Ovary (tissue), 9 donors: Measurements from ENCODE around the gene SPTSSB. TPM values are rescaled to one million over a fixed set of nuclear protein-coding genes. Genes with fewer than 3 reads are reported as not detected.

Experiments used
- DNase-seq, 5 donors: peaks; one replicate each; pipeline ENCODE4 v3.0.0-alpha.2; 2019 to 2020
- H3K27ac ChIP-seq, 2 donors: fragments of 200-600 bp; one replicate each; pipeline versions ENCODE4 v1.5.1 to v1.8.0; 2019 to 2022
- H3K27me3 ChIP-seq: fragments of 200-600 bp; one replicate; pipeline ENCODE4 v1.8.0; 2022
- H3K36me3 ChIP-seq: fragments of 200-600 bp; sonication (generic); one replicate; pipeline ENCODE4 v1.5.1; 2019
- H3K4me1 ChIP-seq: one replicate; pipeline ENCODE4 v1.8.1; 2013; ENCODE audit warnings: mild to moderate bottlenecking, moderate library complexity; ENCODE audit not compliant: insufficient read depth
- H3K4me3 ChIP-seq: fragments of 200-600 bp; sonication (generic); one replicate; pipeline ENCODE4 v1.5.1; 2017
- H3K9me3 ChIP-seq, 2 donors: fragments of 200-600 bp in 1 of 2; sonication (generic) in 1 of 2; one replicate each; pipeline versions ENCODE4 v1.5.1 to v1.8.1; 2013 to 2019; ENCODE audit warnings: mild to moderate bottlenecking in 1 of 2, moderate library complexity in 1 of 2
- EP300 ChIP-seq: sonication (generic); formaldehyde crosslinking; IDR thresholded peaks from one replicate; pipeline ENCODE4 v1.6.1; 2017; ENCODE audit warnings: antibody characterized with exemption
- POLR2A ChIP-seq: fragments of 450-650 bp; IDR thresholded peaks from one replicate; pipeline ENCODE4 v1.6.1; 2017; ENCODE audit warnings: antibody characterized with exemption, mild to moderate bottlenecking, moderate library complexity
- WGBS, 3 donors: extraction: QIAGEN DNeasy Blood & Tissue Kit in 1 of 3; methylation state at CpG; one replicate each; pipeline versions ENCODE4 v1.1.5 to v1.1.7; 2013 to 2017; 5-methylcytosine and 5-hydroxymethylcytosine counted together
- intact Hi-C, 4 donors: fragments of 100-400 bp; cut with DNase I; formaldehyde crosslinking; loops; one replicate each; pipeline versions ENCODE4 v1.11.0 to v1.15.1; 2022 to 2023
- polyA plus RNA-seq, 2 donors: library from polyadenylated mRNA; stranded (reverse); fragments of 200-250 nt in 1 of 2; fragments of 350-450 nt in 1 of 2; fragmentation: Illumina TruSeq in 1 of 2; extraction: RNeasy Lipid Tissue Mini Kit (QIAGEN cat#74804) in 1 of 2; gene quantifications; one replicate each; pipeline ENCODE4 v1.2.3, GENCODE V29; 2013 to 2014
- total RNA-seq, 7 donors: library from RNA; depleted of rRNA in 2 of 7; stranded (reverse); fragments of >200 nt in 2 of 7; fragmentation: NEBNext Ultra II Directional in 3 of 7; extraction: Animal tissue kit (Norgen Biotek cat#: 25700) in 3 of 7; gene quantifications; one replicate each; pipeline versions ENCODE4 v1.1.0 to v1.2.4, GENCODE V29; 2016 to 2023
- TF ChIP-seq, protein P1 (sequence below), 3 donors: fragments of 450-650 bp in 2 of 3; fragments of 200-600 bp in 1 of 3; IDR thresholded peaks; one replicate each; pipeline versions ENCODE4 v1.5.1 to v1.8.0; 2016 to 2022; ENCODE audit warnings: antibody characterized with exemption in 3 of 3, mild to moderate bottlenecking in 1 of 3
- donor health status: DM: no; HTN: no; CAD: no; lungs with moderate emphysema.
- donor health status: DM: no; HTN: no; CAD: no.
- donor health status: Bipolar disorder and iron deficiency.
- donor health status: DM: yes; HTN: yes; CAD: no.
- donor health status: DM: no; HTN: no; CAD: no.
- donor health status: DM: yes; HTN: yes; CAD: no.

SPTSSB gene
- total and polyA plus RNA-seq, 9 donors, result 0.07 to 2.5 (median 0.46) TPM; not detected in 4

DNA sequence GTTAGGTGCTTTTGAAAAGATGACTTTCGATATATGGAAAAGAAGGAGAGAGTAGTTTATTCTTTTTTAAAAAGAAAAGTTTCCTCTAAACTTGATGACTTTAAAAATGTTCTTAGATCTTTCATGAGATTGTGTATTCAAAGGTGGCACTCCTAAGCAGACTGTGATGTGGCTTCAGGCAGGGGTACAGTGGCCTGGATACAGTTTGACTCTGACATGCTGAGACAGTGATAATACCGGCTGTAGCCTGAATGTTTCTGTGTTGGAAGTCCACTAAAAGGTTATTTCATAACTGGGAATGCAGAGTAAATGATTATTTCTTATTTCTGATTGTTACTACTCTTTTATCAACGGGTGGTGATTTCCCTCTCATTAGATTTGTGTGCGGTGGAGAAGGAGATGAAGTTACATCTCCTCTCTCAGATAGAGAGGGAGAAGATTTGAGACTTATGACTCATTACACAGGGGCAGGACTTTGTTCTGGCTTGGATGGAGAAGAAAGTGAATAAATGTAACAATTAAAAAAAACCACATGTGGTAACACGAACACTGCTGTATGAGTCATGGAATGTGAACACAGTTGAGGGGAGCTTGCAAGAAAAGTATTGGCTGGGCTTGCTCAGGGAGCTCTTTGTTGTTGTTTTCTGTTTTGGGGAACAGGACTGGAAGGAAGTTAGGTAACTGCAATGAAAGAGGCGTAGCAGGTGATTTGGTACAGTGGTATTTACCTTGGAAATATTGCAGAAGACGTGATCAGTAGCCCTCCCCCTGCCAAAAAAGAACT is 21.6 kb downstream of the SPTSSB start:
- Histone ChIP-seq H3K4me1 (no peaks in the 10 kb centered on the region), H3K4me3 (no peak overlapping the region), H3K27me3 (no peaks in the 10 kb centered on the region), H3K36me3 (no peaks in the 10 kb centered on the region), H3K9me3 (no peaks in the 10 kb centered on the region), H3K27ac (no peak overlapping the region)
- DNase-seq, result no peak
- no peak for TF ChIP-seq EP300
- TF ChIP-seq, protein P1, sequence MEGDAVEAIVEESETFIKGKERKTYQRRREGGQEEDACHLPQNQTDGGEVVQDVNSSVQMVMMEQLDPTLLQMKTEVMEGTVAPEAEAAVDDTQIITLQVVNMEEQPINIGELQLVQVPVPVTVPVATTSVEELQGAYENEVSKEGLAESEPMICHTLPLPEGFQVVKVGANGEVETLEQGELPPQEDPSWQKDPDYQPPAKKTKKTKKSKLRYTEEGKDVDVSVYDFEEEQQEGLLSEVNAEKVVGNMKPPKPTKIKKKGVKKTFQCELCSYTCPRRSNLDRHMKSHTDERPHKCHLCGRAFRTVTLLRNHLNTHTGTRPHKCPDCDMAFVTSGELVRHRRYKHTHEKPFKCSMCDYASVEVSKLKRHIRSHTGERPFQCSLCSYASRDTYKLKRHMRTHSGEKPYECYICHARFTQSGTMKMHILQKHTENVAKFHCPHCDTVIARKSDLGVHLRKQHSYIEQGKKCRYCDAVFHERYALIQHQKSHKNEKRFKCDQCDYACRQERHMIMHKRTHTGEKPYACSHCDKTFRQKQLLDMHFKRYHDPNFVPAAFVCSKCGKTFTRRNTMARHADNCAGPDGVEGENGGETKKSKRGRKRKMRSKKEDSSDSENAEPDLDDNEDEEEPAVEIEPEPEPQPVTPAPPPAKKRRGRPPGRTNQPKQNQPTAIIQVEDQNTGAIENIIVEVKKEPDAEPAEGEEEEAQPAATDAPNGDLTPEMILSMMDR (IDR thresholded peaks at IDR 0.05), result no peak
- TF ChIP-seq POLR2A, result no peak
- intact Hi-C loops, result loop anchor here in 1 of 4 donors (2.0 kb wide), 1 partner anchor 23 kb away; no protein-coding TSS in a partner anchor
- WGBS, 3 donors, result 23 to 29% (median 26%) methylated on average over 7 of the region's 7 CpGs

DNA sequence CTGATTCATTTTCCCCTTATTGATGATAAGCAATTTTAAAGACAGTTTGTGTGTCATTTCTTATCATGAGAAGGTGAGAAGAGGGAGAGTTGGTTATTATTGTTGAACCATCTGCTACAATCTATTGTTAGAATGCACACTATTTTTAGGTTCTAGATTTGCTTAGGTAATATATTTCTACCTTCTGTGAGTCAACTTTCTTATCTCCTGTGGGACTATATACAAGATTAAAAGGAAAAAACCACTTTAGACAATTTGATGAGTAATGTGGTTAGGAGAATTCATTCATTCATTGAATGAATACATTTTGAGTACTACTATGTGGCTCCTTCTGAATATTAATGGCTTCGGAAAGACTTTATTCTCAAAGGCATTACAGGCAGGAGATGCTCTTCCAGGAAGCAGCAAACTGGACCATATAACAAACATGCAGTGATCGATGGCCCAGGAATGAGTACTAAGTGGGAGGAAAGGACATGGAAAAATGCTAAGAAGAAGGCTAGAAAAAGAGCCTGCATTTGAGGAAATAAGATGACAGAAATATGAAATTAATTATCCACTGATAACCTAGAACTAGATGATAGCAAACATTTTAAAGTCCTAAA is 22.4 kb downstream of the SPTSSB start:
- no peak overlapping the region for H3K27ac ChIP-seq
- 57 to 69% (median 66%) methylated on average over 2 of the region's 2 CpGs for WGBS, 3 donors
- no peaks in the 10 kb centered on the region for H3K9me3 ChIP-seq
- intact Hi-C loops, result no loop called here
- TF ChIP-seq, protein P1 (IDR thresholded peaks at IDR 0.05), result no peak
- TF ChIP-seq POLR2A (no peak), EP300 (no peak)
- no peaks in the 10 kb centered on the region for H3K4me1 ChIP-seq
- no peaks in the 10 kb centered on the region for H3K36me3 ChIP-seq
- DNase-seq, result no peak
- H3K4me3 ChIP-seq, result no peak overlapping the region
- H3K27me3 ChIP-seq, result no peaks in the 10 kb centered on the region

DNA sequence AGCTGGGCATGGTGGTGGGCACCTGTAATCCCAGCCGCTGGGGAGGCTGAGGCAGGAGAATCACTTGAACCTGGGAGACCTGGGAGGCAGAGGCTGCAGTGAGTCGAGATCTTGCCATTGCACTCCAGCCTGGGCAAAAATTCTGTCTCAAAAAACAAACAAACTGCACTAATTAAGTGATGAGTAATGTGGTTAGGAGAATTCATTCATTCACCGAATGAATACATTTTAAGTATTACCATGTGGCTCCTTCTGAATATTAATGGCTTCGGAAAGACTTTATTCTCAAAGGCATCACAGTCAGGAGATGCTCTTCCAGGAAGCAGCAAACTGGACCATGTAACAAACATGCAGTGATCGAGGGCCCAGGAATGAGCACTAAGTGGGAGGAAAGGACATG is 23.6 kb downstream of the SPTSSB start:
- intact Hi-C loops, result no loop called here
- no peaks in the 10 kb centered on the region for H3K27me3 ChIP-seq
- TF ChIP-seq POLR2A, result no peak
- TF ChIP-seq, protein P1 (IDR thresholded peaks at IDR 0.05), result no peak
- no peak for TF ChIP-seq EP300

DNA sequence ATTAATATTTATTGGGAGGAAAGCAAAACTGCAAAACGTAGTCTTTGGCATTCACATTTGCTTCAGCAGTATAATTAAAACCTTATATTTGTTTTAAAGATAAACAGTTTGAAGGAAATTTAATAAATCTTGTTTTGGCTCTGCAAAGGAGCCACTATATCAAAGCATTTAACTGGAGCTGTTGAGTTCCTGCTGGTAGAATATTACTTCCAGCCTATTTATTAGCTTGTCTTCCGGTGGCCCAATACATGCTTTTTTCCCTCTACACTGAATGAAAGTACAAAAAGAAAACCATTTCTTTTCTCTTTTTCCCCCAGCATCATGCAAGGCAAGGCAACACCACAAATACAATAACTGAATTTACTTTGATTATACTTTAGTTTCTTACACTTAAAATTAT is 26.3 kb downstream of the SPTSSB start:
- intact Hi-C loops, result no loop called here
- H3K27me3 ChIP-seq, result no peaks in the 10 kb centered on the region
- no peak for TF ChIP-seq EP300
- TF ChIP-seq, protein P1 (IDR thresholded peaks at IDR 0.05), result no peak
- no peak for TF ChIP-seq POLR2A

More for the DNA sequence above, 23.6 kb downstream of the SPTSSB start:
- DNase-seq, result no peak
- Histone ChIP-seq H3K36me3 (no peaks in the 10 kb centered on the region), H3K4me3 (no peak overlapping the region), H3K9me3 (no peaks in the 10 kb centered on the region), H3K27ac (no peak overlapping the region), H3K4me1 (no peaks in the 10 kb centered on the region)
- 90 to 92% (median 91%) methylated on average over 5 of the region's 5 CpGs for WGBS, 3 donors

More for the DNA sequence above, 26.3 kb downstream of the SPTSSB start:
- no peaks in the 10 kb centered on the region for H3K9me3 ChIP-seq
- H3K4me1 ChIP-seq, result no peaks in the 10 kb centered on the region
- WGBS, 3 donors, result 24 to 40% (median 30%) methylated on average over 2 of the region's 2 CpGs
- no peak overlapping the region for H3K27ac ChIP-seq
- no peak for DNase-seq
- no peak overlapping the region for H3K4me3 ChIP-seq
- H3K36me3 ChIP-seq, result no peaks in the 10 kb centered on the region
